ENCODE results near the gene SCAMP2.

The SCAMP2 gene

DNA sequence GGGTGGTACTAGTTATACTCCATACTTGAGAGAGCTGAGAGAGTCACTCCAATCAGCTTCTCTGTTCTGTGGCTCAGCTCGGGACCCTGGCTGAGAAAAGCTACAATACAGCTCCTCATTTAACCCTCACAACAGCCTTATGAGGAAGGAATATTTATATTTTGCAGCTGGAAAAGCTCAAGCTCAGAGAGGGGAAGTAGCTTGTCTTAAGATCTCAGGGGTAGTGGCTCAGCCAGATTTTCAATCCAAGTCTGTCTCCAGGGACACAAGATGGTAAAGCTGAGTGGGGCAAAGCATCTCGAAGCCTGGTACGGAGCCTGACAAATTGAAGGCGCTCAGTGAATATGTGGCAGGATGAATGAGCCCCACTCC is 14.8 kb downstream of the SCAMP2 start:
- TF ChIP-seq, protein P1, sequence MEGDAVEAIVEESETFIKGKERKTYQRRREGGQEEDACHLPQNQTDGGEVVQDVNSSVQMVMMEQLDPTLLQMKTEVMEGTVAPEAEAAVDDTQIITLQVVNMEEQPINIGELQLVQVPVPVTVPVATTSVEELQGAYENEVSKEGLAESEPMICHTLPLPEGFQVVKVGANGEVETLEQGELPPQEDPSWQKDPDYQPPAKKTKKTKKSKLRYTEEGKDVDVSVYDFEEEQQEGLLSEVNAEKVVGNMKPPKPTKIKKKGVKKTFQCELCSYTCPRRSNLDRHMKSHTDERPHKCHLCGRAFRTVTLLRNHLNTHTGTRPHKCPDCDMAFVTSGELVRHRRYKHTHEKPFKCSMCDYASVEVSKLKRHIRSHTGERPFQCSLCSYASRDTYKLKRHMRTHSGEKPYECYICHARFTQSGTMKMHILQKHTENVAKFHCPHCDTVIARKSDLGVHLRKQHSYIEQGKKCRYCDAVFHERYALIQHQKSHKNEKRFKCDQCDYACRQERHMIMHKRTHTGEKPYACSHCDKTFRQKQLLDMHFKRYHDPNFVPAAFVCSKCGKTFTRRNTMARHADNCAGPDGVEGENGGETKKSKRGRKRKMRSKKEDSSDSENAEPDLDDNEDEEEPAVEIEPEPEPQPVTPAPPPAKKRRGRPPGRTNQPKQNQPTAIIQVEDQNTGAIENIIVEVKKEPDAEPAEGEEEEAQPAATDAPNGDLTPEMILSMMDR (IDR thresholded peaks at IDR 0.05; ENCODE audit: low read depth, low read length, missing control alignments), result no peak
- no peak for DNase-seq (ENCODE audit: low read depth)
- H3K4me3 ChIP-seq (ENCODE audit: low read depth, low read length), result no peak overlapping the region

DNA sequence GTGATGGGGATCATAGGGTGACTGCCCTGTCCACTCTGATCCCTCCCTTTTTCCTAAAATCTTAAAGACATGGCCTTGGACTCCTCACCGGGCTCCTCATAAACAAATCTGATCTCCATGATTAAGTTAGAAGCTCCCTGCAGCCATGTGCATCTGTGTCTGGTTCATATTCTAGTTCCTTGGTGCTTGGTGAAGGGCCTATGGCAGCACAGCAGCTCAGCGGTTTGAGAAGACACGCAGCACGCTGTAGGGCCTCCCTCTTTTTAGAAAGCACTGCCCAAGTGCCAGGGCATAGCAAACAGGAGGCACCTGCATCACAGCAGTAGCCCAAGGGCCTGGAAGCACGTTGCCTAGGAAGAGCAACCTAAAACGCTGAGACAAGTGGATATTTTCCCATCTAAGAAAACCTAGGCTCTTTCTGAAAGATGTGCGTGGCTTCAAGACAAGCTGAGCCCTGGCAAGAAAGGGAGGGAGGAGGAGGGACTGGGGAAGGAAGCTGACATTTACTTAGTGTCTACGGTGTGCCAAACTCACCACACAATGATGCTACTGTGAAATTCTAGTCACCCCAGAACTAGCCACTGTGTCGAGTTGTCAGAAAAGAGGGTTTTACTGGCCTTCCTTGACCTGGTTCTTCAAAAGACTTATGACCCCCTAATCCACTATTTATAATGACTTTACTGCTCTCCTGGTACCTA is 15.3 kb downstream of the SCAMP2 start:
- no peak for DNase-seq (ENCODE audit: low read depth)
- no peak overlapping the region; the same call in 1 of the 2 replicates for H3K4me3 ChIP-seq (ENCODE audit: low read depth, low read length)
- TF ChIP-seq, protein P1 (IDR thresholded peaks at IDR 0.05; ENCODE audit: low read depth, low read length, missing control alignments), result no peak

DNA sequence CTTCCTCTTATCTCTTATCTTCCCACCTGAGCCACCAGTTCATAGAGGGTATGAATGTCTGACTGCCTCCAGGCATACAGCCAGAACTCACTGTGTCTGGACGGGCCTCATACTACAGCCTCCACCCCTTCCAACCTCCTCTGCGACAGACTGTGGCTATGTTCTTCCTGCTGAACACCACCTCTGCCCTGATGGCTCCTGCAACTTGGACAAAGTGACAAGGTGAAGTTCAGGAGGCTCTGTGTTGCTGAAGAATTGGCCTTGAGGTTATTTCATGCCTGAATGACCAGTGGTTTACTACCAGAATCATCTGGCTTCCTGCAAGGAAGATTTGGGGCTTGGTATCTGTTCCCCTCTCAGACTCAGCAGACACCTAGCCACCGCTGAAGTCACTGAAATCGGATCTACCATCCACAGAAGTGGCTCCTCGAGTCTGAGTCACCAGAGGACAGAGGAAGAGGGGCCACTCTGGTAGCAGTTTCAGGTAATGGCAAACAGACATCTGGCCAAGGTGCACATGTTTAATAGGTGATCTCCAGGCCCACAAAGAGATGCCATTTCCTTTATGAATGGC is 16.0 kb downstream of the SCAMP2 start:
- H3K4me3 ChIP-seq (ENCODE audit: low read depth, low read length), result no peak overlapping the region; the same call in 1 of the 2 replicates
- DNase-seq (ENCODE audit: low read depth), result peak; percentile 77
- TF ChIP-seq, protein P1 (IDR thresholded peaks at IDR 0.05; ENCODE audit: low read depth, low read length, missing control alignments), result no peak

DNA sequence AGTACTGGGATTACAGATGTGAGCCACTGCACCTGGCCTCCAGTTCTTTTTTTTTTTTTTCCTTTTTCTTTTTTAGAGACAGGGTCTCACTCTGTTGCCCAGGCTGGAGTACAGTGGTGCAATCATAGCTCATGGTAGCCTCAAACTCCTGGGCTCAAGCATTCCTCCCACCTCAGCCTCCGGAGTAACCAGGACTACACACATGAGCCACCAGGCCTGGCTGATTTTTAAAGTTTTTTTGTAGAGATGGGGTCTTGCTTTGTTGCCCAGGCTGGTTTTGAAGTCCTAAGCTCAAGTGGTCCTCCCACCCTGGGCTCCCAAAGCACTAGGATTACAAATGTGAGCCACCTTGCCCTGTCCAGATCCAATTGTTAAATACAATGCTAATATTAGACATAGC is 16.6 kb downstream of the SCAMP2 start:
- no peak overlapping the region for H3K4me3 ChIP-seq (ENCODE audit: low read depth, low read length)
- TF ChIP-seq, protein P1 (IDR thresholded peaks at IDR 0.05; ENCODE audit: low read depth, low read length, missing control alignments), result no peak
- DNase-seq (ENCODE audit: low read depth), result no peak

DNA sequence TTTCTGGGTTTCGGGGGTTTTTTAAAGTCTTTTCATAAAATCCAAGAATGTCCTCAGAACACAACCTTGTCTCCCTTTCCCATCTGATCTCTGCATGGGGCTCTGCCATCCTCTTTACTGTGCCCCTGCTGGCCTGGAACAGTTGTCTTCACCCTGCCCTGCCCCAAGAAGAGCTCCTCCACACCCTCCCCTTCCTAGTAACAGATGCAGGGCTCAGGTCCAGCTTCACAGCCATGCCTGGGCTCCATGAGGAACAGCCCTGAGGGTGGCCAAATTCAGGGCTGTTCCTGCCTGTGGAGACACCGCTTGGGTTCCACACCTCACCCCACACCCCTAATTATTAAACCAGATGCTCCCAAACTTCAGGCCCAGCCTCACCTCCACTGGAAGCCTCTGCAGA is 17.3 kb downstream of the SCAMP2 start:
- TF ChIP-seq, protein P1 (IDR thresholded peaks at IDR 0.05; ENCODE audit: low read depth, low read length, missing control alignments), result no peak
- H3K4me3 ChIP-seq (ENCODE audit: low read depth, low read length), result no peak overlapping the region
- DNase-seq (ENCODE audit: low read depth), result no peak

DNA sequence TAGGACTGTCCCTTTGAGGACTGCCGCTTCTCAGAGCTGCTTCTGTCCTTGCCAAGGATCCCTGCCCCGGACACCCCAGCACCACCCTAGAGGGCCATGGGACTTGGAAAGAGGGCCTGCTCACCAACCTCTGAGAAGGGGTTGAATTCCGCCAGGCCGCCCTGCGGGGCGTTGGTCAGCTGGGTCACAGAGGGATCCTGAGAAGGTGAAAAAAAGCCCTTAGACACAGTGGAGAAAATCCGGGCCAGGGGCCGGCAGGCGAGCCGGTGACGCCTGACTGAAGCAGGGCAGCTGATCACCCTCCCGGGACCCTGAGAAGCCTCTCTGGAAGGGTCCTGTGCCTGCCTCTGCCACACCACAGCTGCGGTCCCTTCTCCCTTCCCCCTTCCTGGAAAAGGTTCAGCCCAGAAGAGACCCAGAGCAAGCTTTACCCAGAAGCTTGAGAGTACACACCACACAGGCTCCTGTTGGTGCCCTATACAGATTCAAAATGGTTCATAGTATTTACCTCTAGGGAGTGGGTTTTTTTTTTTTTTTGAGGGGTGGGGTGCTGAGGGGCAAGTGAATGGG is 18.6 kb downstream of the SCAMP2 start:
- no peak overlapping the region for H3K4me3 ChIP-seq (ENCODE audit: low read depth, low read length)
- DNase-seq (ENCODE audit: low read depth), result no peak
- TF ChIP-seq, protein P1 (IDR thresholded peaks at IDR 0.05; ENCODE audit: low read depth, low read length, missing control alignments), result no peak

Measured in GM12864 (cell line).